ENCODE measurements around the gene BIRC6.

- no peak for TF ChIP-seq CTCF (conservative IDR thresholded peaks at IDR 0.05; ENCODE audit: low read length)
- TF ChIP-seq EZH2phosphoT487 (IDR thresholded peaks at IDR 0.05; ENCODE audit: borderline replicate concordance, low read depth, low read length): no peak
Measured at GRCh38 chr2:32484937-32485336, 128.1 kb downstream of the BIRC6 start.
